GM12892 (cell line): ENCODE results near the gene GLTPD2.
A peak's percentile ranks its signal among the peaks of the same experiment; 100 is the strongest.
"Not testable (repeated sequence)": the region's sequence is repeated elsewhere in the genome, so short reads cannot be mapped to it uniquely, and the experiment has no call there.

Source experiments
- DNase-seq: peaks from one replicate; pipeline ENCODE4 v3.0.0; 2011; ENCODE audit not compliant: insufficient read length
- FAIRE-seq: peaks from 2 replicates; lab custom pipeline; 2011; peaks lifted over from hg19 to GRCh38; lab: Jason Lieb, UNC
- POLR2A ChIP-seq: IDR thresholded peaks from 2 replicates; pipeline ENCODE4 v1.6.1; 2011; ENCODE audit warnings: low read depth, low read length, control low read depth
- POLR2AphosphoS5 ChIP-seq: IDR thresholded peaks from 2 replicates; pipeline ENCODE4 v1.6.1; 2011; ENCODE audit warnings: low read depth, low read length, control low read depth
- TAF1 ChIP-seq: IDR thresholded peaks from 2 replicates; pipeline ENCODE4 v1.6.1; 2011; ENCODE audit warnings: low read depth, mild to moderate bottlenecking, control low read depth, low read length, borderline replicate concordance

GLTPD2 gene

GRCh38 chr17:4818276-4818675 lies 29.5 kb downstream of the GLTPD2 start:
- no peak for FAIRE-seq
- no peak for DNase-seq
- no peak for TF ChIP-seq POLR2AphosphoS5
- no peak for TF ChIP-seq TAF1
- no peak for TF ChIP-seq POLR2A

GRCh38 chr17:4822835-4823234 lies 34.1 kb downstream of the GLTPD2 start:
- FAIRE-seq (no peak), DNase-seq (no peak)

GRCh38 chr17:4823373-4824089 lies 34.8 kb downstream of the GLTPD2 start:
- FAIRE-seq (no peak), DNase-seq (no peak)
- no peak for TF ChIP-seq POLR2A
- no peak for TF ChIP-seq TAF1
- no peak for TF ChIP-seq POLR2AphosphoS5

More at GRCh38 chr17:4822835-4823234, 34.1 kb downstream of the GLTPD2 start:
- TF ChIP-seq POLR2A (no peak), POLR2AphosphoS5 (no peak), TAF1 (no peak)

- TF ChIP-seq TAF1 (no peak), POLR2A (no peak), POLR2AphosphoS5 (no peak)
- no peak for DNase-seq
- FAIRE-seq = no peak
These were observed 38.6 kb downstream of the GLTPD2 start for GRCh38 chr17:4827399-4827798.

- FAIRE-seq, DNase-seq: not testable (repeated sequence)
These were observed 44.0 kb downstream of the GLTPD2 start for GRCh38 chr17:4832829-4833177.

- DNase-seq = peak; percentile 99
- TF ChIP-seq POLR2A (0 out of 2 replicates have a peak, but pooled peaks have one; percentile 58), POLR2AphosphoS5 (peak; percentile 55; the same call in 1 of the 2 replicates), TAF1 (0 out of 2 replicates have a peak, but pooled peaks have one; percentile 9)
- FAIRE-seq = peak; percentile 93
These were observed 44.6 kb downstream of the GLTPD2 start, which contains the start of gene MINK1 for GRCh38 chr17:4833178-4833940. Gene MINK1, plus strand, starts transcription at chr17:4833340. Its CDS starts 244 bp downstream, at chr17:4833584.

GRCh38 chr17:4833941-4834680 lies 45.3 kb downstream of the GLTPD2 start:
- TF ChIP-seq TAF1 = no peak
- no peak for FAIRE-seq
- DNase-seq = no peak

- DNase-seq (no peak), FAIRE-seq (no peak)
- TF ChIP-seq POLR2A = no peak
- no peak for TF ChIP-seq TAF1
- TF ChIP-seq POLR2AphosphoS5 = no peak
These were observed 45.9 kb downstream of the GLTPD2 start for GRCh38 chr17:4834681-4835020.

GRCh38 chr17:4836221-4836620 lies 47.5 kb downstream of the GLTPD2 start:
- FAIRE-seq = no peak

GRCh38 chr17:4837471-4838308 lies 48.9 kb downstream of the GLTPD2 start:
- no peak for DNase-seq
- TF ChIP-seq TAF1 (no peak), POLR2AphosphoS5 (no peak), POLR2A (no peak)
- FAIRE-seq = no peak

More at GRCh38 chr17:4836221-4836620, 47.5 kb downstream of the GLTPD2 start:
- TF ChIP-seq TAF1 (no peak), POLR2AphosphoS5 (no peak), POLR2A (no peak)
- DNase-seq = no peak
